Inflammatory macrophage treated with lipopolysaccharide for 1 hour (primary cell): ENCODE measurements around the gene NKX2-1.
"Not testable (repeated sequence)": the region's sequence is repeated elsewhere in the genome, so short reads cannot be mapped to it uniquely, and the experiment has no call there.

Experiments
- DNase-seq, 2 donors: peaks; one replicate each; pipeline ENCODE4 v3.0.0-alpha.2; 2020 to 2022

Gene NKX2-1

DNA sequence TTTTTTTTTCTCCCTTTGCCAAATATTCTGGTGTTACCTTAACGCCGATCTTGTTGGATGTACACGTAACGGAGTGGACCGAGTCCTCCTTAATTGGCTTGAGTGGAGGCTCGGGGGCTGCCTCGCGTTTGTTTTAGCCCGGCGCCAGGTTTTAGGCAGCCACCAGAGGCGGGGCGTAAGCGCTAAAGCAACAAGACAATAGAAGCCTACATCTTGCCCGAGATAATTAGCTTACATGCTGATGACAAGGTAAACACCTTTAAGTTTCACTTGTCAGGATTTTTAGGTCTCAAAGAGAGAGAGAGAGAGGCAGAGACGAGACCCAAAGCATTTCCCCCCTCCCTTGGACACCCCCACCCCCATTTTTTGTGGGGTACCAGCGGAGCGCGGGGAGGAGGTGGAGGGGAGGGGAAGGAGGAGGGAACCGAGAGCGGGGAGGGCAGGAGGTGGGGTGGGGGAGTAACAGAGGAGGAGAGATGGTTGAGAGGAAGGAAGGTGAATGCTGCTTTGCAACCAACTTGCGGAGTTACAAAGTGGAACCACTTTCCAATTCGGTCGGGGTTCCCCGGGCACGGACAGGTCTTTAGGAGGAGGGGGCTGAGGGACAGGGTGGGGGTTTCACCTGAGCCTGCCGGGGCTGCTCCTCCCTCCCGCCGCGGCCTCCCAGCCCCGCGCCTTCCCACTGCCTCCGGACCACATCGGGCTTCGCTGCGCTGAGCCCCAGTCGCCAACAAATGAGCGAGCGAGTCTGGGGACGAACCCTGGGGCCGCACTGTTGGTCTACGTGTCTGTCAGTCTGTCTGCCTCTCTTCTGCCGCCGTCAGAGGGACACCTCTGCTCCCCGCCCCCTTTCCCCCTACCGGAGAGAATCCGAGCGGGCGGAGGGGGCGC, at the start of gene NKX2-1:
NKX2-1 (minus strand) TSS at position 802 of the 891 bp plus-strand sequence; CDS start at position 699, 103 bp downstream.
- DNase-seq: no peak

GRCh38 chr14:36556811-36557433, 36.9 kb upstream of the NKX2-1 start:
- peak in 1 of 2 donors; percentile 38 for DNase-seq

DNA sequence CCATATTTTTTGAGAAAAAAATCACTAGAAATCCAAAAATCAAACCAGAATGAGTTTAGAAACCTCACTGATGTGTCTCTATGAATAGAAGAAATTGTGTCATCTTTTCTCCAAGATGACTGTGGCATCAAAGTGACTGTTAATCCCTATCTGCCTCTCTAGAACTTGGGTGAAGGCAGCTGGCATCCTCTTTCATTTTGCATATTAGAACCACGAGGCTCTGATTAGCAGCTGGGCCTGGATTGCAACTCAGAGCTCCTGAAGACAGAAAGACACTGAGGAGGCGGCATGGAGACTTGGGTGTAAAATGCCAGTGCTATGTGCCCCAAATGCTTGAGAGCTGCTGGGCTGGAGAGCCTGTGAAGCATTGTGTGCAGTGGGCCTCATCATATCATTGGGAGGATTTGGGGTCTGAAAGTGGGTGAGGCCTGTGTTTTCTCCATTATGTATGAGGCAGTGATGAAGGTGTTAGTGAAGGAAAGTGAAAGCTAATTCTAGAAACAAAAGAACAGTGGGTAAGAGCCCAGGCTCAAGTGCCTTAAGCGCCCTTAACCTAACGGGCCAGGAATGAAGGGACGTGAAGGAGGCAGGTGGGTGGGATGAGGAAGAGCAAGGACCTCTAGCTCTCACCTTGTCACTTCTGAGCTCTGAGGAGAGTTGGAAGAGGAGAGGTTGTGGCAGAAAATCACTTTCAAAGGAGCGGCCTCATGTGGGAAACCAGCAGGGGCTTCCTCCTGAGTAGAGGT, 36.1 kb upstream of the NKX2-1 start:
- DNase-seq: no peak

GRCh38 chr14:36553656-36554260, 33.7 kb upstream of the NKX2-1 start:
- peak; percentile 9 to 45 for DNase-seq

GRCh38 chr14:36550899-36551298, 30.9 kb upstream of the NKX2-1 start:
- no peak for DNase-seq

GRCh38 chr14:36544280-36544679, 24.2 kb upstream of the NKX2-1 start:
- not testable (repeated sequence) for DNase-seq

GRCh38 chr14:36538051-36538450, 18.0 kb upstream of the NKX2-1 start:
- no peak for DNase-seq

DNA sequence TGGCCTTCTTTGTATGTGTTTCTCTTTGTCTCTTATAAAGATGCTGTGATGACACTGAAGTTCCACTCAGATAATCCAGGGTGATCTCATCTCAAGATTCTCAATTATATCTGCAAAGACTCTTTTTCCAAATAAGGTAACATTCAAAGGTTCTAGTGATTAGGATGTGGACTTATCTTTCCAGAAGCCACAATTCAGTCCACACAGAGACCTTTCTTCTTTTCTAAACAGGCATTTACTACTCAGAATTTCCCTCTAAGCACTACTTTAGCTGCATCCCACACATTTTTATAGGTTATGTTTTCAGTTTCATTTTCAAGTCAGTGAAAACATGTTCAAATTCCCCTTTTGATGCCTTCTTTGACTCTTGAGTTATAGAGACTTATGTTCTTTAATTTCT, 9.0 kb upstream of the NKX2-1 start:
- DNase-seq: no peak

GRCh38 chr14:36525746-36526099, 5.7 kb upstream of the NKX2-1 start:
- DNase-seq: no peak

- peak in 1 of 2 donors; percentile 10 for DNase-seq
Measured at GRCh38 chr14:36524874-36525745, 5.1 kb upstream of the NKX2-1 start.

GRCh38 chr14:36524220-36524837, 4.3 kb upstream of the NKX2-1 start:
- DNase-seq: no peak

DNA sequence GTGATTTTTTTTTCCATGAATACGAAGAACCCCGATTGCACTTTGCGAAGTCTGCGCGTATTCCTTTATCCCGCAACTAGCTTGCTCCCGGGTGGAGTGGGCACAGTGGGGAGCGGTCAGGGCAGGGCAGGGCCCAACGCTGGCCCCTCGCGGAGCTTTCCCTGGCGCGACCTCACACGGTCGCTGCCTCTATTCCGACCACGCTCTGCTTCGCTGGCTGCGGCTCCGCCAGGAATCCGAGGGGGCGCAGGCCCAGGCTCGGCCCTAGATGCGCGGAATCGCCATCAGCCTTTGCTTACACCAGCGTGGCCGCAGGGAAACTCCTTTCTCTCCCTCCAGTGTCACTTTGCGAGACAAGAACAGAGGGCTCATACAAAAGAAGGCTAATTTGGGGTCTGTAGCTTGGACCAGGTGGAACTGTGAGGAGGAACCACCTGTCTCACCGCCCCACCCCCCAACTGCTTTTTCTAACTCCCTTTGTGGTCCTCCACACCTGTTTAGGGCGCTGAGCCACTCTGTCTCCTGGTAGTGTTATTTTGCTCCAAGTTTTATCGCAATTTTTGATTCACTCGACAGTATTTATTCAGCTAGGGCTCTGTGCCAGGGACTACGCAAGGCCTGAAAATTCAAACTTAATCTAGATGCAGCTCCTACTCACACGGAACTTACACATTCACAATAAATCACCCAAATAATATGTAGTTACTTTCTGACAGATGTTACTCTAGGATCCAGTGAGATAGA, 3.1 kb upstream of the NKX2-1 start:
- no peak for DNase-seq

- DNase-seq: no peak
Measured at GRCh38 chr14:36522347-36522971, 2.4 kb upstream of the NKX2-1 start.

- DNase-seq: no peak
Measured at GRCh38 chr14:36521598-36522345, 1.7 kb upstream of the NKX2-1 start.

DNA sequence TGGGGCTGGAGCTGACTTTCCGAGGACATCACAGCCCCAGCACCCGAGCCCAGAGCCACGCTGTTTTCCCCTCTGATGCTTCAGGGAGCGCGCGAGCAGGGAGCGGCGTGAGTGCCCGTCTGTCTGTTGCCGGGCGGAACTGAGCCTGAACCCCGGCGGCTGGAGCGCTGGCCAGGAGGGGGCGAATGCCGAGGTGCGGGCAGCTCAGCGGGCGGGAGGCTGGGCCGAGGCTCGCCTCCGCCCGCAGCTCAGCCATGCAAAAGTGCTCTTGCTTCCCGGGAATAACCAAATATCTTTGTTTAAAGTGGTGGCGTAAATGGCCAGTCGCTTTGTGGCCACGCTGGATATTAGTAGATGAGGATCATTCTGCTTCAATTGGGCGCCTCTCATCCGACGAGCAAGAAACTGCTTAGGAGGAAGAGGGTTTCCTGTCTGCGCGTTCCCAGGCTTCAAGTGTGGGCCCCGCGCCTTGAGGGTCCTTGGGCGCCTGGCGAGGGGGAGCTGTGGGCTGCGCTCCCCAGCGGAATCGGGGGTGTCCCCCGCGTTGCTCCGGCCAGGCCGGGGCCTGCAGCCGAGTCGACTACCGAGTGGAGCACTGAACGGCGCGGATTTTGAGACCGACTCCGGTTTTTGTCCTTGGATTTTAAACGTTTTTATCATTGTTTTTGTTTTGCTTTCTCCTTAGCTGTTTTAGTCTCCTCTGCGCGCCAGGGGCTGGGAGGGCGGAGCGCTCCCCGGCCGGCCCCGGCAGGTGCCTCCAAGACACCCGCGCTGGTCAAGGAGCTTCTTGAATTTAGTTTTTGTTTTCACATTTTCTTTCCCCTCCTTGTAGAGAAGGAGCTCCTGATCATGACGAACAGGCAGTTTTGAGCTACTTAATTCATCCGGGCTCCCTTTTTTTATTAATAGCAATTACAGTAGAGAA, 831 bp upstream of the NKX2-1 start:
- no peak for DNase-seq

- no peak for DNase-seq
Measured at GRCh38 chr14:36518586-36519430, 1.2 kb downstream of the NKX2-1 start.

DNA sequence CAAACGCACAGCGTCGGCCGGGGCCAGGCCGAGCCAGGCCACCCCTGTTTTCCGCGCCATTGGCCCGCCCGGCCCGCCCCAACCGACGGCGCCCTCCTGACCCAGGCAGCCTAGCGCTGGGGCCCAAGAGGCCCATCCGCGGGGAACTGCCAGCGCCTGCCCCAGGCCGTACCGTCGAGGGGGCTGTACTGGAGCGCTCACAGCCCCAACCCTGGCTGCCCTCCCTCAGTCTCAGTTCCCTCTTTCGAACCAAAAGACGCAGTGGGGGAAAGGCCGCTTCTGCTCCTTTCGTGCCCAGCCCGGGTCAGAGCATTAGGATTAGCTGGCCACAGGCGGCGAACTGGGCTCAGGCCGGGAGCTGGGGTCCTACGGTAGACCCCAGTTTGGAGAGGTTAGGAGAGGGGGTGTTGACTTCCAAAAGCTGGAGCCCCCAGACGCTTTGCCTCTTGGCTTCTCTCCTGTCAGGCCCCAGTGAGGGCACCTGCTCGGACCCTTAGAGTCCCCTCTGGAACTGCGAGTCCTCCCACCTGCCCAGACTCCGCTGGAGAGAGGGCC, 1.9 kb downstream of the NKX2-1 start:
- no peak for DNase-seq
